ENCODE measurements around the gene SYCE3. TPM values are rescaled to one million over a fixed set of nuclear protein-coding genes. Genes with fewer than 3 reads are reported as not detected.
"Not testable (repeated sequence)": the region's sequence is repeated elsewhere in the genome, so short reads cannot be mapped to it uniquely, and the experiment has no call there.

Gene SYCE3
- total RNA-seq, 1 donor from 2014 or later = not detected

- DNase-seq (ENCODE audit: low read depth in 2 of 2) = no peak
These were observed 11.5 kb downstream of the SYCE3 start for GRCh38 chr22:50551160-50551752.

GRCh38 chr22:50550395-50550794 lies 12.3 kb downstream of the SYCE3 start:
- DNase-seq (ENCODE audit: low read depth in 2 of 2) = no peak

- DNase-seq (ENCODE audit: low read depth in 2 of 2) = no peak
These were observed 13.6 kb downstream of the SYCE3 start for GRCh38 chr22:50548921-50549790.

GRCh38 chr22:50548040-50548920 lies 14.4 kb downstream of the SYCE3 start:
- DNase-seq (ENCODE audit: low read depth in 2 of 2) = no peak

GRCh38 chr22:50547263-50547985 lies 15.3 kb downstream of the SYCE3 start:
- no peak for DNase-seq (ENCODE audit: low read depth in 2 of 2)

- DNase-seq (ENCODE audit: low read depth in 2 of 2) = no peak
These were observed 16.1 kb downstream of the SYCE3 start for GRCh38 chr22:50546326-50547262.

GRCh38 chr22:50545522-50546325 lies 17.0 kb downstream of the SYCE3 start, which contains the start of gene KLHDC7B:
TSS of gene KLHDC7B (plus strand) at chr22:50545899. CDS start at chr22:50546244, 345 bp downstream.
- DNase-seq (ENCODE audit: low read depth in 2 of 2) = no peak

GRCh38 chr22:50544746-50545253 lies 17.9 kb downstream of the SYCE3 start:
- no peak for DNase-seq (ENCODE audit: low read depth in 2 of 2)

GRCh38 chr22:50544078-50544745 lies 18.5 kb downstream of the SYCE3 start:
- DNase-seq (ENCODE audit: low read depth in 2 of 2) = peak in 1 of 2 donors; percentile 72

GRCh38 chr22:50542416-50542927 lies 20.2 kb downstream of the SYCE3 start:
- DNase-seq (ENCODE audit: low read depth in 2 of 2) = no peak

- DNase-seq (ENCODE audit: low read depth in 2 of 2) = not testable (repeated sequence)
These were observed 21.1 kb downstream of the SYCE3 start for GRCh38 chr22:50541667-50542026.

- no peak for DNase-seq (ENCODE audit: low read depth in 2 of 2)
These were observed 22.3 kb downstream of the SYCE3 start for GRCh38 chr22:50540381-50540780.

- no peak for DNase-seq (ENCODE audit: low read depth in 2 of 2)
These were observed 25.0 kb downstream of the SYCE3 start for GRCh38 chr22:50537765-50538164.

GRCh38 chr22:50536226-50536625 lies 26.5 kb downstream of the SYCE3 start:
- no peak for DNase-seq (ENCODE audit: low read depth in 2 of 2)

GRCh38 chr22:50535113-50535512 lies 27.6 kb downstream of the SYCE3 start:
- no peak for DNase-seq (ENCODE audit: low read depth in 2 of 2)

- not testable (repeated sequence) for DNase-seq (ENCODE audit: low read depth in 2 of 2)
These were observed 28.6 kb downstream of the SYCE3 start for GRCh38 chr22:50533856-50534711.
